GM18858 (cell line): ENCODE results near the gene MYO7A.

Experiments
- ATAC-seq: cut with Tn5 transposase; IDR thresholded peaks from one replicate; pipeline ENCODE4 v1.9.1; 2021; ENCODE audit not compliant: unreplicated experiment

MYO7A gene

DNA sequence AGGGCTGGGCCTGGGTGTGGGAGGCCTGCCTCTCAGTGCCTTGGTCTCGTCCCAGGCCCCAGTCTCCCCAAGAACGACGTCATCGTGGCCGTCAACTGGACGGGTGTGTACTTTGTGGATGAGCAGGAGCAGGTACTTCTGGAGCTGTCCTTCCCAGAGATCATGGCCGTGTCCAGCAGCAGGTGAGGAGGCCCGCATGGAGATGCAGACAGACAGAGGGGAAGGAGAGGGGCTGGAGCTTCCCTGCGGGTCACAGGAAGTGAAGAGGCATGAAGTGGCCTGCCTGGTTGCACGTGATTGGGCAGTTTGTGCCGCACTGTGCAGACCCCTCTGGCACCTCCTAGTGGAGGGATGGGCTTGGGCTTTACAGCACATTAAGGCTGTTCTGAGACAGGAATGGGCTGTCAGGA is 70.4 kb downstream of the MYO7A start:
- no peak for ATAC-seq

DNA sequence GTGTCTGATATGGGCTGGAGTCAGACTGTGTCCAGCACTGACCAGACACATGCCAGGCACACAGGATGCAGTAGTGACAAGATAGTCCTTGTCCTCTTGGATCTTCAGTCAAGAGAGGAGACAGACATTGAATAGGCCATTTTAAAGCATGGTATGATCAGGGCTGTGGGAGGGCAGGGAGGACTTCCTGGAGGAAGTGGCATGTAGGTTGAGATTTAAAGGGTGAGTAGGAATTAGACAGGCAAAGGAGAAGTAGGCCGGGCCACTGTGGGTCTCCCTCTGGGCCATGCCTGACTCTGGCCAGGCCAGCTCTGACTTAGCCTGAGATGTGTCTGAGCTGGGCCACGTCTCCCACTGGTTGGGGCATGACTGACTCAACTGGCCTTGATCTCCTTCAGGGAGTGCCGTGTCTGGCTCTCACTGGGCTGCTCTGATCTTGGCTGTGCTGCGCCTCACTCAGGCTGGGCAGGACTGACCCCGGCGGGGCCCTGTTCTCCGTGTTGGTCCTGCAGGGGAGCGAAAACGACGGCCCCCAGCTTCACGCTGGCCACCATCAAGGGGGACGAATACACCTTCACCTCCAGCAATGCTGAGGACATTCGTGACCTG is 71.2 kb downstream of the MYO7A start:
- ATAC-seq: no peak

DNA sequence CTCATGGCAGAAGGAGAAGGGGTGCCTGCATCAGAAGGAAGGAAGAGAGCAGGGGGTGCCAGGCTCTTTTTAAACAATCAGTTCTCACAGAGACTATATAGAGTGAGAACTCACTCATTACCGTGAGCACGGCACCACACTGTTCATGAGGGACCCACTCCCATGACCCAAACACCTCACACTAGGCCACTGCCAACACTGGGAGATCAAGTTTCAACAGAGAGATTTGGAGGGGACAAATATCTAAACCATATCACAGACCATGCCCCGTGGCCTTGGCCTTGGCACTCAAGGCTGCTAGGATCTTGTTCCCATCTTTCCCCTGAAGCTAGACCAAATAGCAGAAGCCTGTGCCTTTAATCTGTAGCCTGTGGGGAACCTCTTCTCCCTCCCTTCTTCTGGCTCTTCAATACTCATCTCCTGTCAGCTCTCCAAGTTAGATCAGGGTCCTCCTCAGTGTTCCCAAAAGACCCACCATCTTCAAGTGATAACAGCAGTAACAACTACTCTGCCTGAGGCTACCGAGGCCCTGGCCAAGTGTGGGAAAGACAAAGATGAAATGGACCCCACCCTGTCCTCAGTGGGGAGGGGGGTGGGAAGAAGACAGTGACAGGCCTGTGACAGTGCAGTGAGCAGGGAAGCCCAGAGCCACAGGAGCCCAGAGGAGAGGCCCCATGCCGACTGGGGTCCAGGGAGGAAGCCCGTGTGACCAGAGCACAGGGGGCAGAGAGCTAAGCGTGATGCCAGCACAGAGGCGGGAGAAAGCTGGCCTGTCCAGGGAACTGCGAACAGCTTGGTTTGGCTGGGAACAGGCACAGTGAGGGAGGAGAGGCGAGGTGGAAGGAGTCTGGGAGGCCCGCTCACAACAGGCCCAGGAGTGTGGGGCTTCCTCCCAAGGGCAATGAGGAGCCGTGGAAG is 72.6 kb downstream of the MYO7A start:
- no peak for ATAC-seq

DNA sequence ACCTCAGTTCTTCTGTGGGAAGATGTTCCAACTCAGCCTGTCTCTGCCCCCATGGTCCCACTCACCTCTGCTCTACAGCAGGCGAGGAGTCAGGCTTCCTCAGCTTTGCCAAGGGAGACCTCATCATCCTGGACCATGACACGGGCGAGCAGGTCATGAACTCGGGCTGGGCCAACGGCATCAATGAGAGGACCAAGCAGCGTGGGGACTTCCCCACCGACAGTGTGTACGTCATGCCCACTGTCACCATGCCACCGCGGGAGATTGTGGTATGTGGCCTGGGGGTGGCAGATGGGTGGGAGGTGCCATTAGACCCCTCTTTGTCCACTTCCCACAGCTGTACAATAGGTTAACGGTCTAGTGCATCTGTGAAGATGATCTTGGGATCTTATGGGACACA is 73.3 kb downstream of the MYO7A start:
- no peak for ATAC-seq

DNA sequence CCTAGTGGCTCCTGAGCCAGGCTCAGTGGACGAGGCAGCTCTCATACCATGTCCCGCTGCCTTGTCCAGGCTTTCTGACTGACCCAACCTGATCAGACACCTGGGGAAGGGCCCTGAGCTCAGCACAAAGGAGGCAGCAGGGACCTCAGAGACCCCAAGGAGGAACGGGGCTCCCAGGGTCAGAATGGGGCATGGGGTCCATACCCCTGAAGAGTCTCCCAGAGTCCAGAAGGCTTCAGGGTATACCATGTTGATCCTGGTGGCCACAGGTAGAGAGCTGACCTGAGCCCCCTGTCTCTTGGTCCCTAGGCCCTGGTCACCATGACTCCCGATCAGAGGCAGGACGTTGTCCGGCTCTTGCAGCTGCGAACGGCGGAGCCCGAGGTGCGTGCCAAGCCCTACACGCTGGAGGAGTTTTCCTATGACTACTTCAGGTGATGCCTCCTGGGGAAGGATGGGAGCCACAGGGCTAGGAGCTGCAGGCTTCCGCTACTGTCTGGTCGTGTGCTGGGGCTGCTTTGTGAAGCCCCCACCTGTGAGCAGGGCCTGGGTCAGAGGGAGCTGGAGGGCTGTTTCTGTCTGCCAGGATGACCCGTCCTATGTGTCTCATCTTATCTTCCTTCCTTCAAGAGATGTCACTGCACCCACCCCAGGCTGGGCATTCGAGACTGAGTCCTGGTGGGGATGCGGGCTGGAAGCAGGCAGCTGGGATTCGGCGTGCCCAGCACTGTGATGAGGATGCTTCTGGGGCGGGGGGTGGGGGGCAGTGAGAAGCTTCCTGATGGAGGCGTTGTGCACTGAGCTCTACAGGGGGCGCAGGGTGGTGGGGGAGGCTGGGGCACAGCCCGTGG is 74.2 kb downstream of the MYO7A start:
- no peak for ATAC-seq

DNA sequence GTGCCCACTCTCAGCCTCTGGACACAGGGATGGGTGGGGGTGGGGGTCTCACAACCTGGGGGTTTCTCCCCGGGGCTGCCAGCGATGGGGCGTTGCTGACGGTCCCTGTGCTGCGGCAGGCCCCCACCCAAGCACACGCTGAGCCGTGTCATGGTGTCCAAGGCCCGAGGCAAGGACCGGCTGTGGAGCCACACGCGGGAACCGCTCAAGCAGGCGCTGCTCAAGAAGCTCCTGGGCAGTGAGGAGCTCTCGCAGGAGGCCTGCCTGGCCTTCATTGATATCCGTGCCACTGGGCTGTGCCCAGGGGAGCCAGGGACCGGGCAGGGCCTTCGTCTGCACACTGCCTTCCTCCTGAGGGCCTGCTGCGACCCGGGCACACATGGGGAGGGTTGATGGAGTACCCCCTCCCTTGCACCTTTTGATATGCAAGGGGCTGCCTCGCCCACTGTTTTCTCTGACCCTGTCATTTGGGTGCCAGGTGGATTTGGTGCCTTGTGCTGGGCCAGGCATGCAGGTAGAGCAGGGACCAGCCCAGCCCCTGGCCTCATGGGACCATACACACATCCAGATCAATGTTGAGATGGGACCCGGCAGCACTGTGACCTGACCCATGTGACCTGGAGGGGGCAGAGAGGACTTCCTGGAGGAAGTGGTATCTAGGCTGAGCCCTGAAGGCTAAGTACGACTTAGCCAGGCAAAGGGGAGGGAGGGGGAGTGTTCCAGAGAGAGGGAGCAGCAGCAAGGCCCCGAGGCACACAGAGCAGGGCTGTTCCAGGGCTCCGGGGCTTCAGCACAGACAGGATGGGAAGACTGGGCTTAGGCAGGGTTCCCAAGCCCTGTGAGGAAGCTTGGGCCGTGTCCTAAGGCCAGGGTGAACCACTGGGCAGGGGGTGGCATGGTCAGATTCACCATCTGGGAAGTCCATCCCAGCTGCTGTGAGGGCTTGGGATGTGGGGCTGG is 75.2 kb downstream of the MYO7A start:
- ATAC-seq: no peak

DNA sequence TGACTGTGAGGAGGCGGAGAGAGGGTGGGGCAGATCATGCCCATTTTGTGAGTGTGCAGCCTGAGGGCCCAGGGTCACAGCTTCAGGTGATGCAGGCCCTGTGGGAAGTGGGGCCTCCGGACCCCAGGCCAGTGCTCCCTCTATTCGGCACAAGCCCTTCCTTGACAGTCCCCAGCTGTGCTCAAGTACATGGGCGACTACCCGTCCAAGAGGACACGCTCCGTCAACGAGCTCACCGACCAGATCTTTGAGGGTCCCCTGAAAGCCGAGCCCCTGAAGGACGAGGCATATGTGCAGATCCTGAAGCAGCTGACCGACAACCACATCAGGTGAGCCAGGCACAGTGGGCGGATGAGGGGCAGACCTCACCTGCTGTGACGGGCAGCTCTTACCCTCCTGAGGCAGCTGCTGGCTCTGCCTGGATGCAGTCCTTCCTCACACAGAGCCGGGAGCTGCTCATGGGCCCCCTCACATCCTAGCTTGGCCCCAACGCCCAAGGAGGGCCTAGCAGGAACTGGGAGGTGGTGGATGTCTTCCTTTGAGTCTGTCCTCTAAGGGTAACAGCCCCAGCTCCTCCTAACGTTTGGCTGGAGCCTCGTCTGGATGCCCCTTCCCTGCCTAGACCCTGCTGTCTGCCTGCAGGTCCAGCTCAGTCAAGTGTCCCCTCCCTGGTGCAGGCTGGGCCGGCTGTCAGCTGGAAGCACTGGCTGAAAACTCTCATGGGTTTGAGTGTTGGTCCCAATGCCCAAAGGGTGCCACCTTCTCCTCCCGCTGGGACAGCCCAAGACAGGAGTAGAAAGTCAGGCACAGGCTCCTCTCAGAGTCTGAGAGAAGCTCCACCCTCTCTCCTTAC is 76.1 kb downstream of the MYO7A start:
- no peak for ATAC-seq

DNA sequence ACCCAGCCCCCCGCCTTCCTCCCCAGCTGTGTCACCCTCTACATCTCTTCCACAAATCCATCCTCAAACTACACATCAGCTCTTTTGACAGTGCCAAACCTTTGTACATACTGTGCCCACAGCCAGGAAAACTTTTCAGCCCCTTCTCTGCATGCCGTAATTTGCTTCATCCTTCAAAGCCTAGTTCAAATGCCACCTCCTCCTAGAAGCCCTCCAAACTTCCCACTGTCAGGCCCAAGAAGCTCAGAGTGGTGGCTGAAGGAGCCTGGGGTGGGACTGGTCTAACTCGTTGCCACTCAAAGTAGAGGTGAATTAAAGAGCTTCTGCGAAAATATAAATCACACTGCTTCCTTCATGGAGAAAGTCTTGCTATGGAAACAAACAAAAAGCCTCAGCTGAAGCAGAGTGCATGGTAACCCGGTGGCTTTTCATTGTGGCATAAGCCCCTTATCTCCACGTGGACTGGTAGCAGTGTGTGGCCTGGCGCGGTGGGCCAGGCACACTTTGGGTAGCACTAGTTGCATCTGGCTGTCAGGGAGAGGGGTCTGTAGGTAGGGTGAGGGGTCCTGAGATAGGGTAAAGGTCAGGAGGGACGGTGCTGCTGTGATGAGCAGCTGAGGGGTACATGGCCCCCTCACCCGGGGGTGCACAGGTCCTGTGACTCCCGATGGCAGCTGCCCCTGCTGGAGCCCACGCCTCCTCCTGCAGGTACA is 76.9 kb downstream of the MYO7A start:
- no peak for ATAC-seq

DNA sequence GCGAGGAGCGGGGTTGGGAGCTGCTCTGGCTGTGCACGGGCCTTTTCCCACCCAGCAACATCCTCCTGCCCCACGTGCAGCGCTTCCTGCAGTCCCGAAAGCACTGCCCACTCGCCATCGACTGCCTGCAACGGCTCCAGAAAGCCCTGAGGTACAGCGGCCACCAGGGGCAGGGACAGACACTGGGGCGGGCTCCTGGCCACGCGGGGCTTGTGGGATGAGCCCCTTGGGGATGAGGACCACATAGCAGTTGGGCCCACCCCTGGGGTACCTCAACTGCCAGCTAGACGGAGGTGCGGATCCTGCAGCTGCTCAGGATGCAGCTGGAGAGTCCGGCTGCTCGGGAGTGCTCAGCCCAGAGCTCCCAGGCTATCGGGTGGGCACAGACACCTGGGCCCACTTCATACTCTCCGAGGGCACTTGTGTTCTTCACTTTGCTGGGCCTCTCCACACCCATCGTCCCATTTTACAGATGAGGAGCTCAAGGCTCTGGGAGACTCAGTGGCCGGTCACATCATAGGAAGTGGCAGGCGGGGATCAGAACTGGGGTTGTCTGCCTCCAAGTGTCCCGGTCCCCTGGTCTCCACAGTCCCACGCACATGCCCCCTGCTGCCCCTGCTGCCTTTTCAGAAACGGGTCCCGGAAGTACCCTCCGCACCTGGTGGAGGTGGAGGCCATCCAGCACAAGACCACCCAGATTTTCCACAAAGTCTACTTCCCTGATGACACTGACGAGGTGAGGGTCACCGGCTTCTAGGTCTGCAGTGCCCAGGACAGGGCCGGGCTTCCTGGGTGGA is 77.6 kb downstream of the MYO7A start:
- ATAC-seq: no peak

DNA sequence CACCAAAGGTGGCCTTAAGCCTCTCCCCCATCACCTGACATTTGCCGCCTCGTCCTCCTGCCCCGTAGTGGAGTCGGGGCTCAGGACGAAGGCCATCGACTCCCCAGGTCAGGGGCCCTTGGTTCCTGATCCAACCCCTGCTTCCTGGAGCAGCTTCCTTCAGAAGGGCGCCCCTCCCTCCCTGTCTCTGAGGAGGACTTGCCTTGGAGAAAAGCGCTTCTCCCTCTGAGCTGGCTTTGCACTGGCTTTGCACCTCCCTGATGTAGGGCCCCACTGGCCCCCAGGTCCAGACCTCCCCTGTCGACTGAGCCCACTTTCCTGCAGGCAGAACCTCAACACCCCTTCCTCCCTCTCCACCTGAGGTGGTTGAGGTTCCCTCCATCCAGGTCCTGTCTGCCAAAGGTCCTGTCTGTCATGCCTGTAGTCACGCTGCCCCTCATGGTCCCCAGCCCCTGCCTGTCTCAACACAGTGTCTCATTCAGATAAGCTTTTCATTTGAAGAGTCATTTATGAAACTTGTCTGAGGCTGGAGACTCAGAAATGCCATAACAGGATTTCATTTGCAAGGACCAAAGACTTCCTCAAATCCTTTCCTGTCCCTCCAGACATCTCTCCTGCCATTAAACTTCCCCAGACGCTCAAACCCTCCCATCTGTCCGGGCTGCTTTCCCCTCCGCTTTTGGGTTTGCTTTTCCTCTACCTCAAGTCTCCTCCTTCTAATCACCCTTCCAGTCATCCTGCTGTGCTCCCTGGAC is 78.4 kb downstream of the MYO7A start:
- no peak for ATAC-seq

DNA sequence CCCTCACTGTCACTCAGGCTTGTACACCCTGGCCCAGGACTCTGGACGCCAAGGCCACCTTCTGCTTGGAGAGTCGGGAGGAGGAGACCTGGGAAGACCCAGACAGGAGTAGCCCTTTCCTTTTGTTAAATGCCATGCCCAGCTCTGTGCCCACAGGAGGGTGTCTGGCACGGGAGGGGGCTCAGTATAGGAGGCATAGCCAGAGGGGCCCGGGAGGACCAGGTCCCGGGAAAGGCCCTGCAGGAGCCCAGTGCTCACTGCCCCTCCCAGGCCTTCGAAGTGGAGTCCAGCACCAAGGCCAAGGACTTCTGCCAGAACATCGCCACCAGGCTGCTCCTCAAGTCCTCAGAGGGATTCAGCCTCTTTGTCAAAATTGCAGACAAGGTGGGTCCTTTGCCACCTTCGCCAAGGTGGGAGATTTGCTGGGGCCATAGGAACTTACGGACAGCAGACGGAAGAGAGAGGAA is 79.0 kb downstream of the MYO7A start:
- ATAC-seq: no peak

DNA sequence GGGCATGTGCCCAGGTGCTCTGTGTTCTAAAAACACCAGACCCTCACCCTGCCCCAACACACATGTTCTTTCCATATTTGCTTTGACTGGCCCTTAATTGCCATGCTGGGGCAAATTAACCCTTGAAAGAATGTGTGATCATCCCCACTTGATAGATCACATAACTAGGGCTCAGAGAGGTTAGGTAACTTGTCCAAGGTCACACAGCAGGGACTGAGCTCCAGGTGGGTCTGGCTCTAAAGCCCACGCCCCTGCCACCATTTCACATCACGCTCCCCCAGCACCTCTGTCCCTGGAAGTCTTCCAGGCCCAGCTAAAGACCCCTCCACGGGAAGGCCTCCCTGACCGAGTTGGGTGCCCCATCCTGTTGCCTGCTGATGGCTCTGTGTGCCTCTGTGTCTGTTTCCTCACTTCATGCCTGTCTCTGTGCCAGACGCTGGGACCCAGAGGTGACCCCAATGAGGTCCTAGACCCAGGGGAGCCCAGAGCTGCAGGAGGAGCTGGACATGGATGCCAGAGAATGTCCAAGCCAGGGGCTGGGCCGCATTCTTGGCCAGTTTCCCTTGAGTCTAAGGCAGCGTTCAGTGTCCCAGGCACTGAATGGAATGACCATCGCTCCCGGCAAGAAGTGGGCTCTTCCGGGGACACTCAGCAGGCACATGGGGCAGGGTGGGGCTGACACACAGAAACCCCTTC is 79.7 kb downstream of the MYO7A start:
- ATAC-seq: no peak

DNA sequence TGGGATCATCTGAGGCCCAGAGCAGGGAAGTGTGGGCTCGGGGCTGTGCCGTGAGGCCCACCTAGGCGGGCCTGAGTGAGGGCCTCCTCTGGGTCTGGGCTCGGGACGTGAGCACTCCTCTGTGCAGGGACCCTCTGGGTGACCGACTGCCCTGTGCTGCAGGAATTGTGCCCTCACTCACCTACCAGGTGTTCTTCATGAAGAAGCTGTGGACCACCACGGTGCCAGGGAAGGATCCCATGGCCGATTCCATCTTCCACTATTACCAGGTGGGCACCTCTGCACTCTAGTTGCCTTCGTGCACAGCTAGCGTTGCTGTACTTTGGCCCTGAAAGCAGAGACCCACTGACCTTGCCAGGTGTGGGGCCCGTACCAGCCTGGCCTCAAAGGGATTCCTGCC is 80.5 kb downstream of the MYO7A start:
- ATAC-seq: no peak

DNA sequence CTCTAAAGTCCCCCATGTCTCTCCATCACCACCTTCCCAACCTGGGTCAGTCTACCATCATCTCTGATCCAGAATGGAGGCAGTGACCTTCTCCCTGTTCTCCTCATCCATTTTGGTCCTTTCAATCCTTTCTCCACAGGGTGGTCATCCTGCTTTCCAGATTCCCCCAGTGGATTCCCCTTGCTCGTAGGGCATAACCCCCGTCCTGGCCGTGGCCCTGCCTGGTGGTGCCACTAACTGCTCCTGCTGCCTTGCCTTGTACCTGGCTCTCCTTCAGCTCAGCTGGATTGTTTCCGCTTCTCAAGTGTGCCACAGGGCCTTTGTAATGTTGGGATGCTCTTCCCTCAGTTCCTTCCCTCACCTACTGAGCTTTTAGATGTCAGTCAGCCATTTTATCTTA is 81.6 kb downstream of the MYO7A start:
- no peak for ATAC-seq

DNA sequence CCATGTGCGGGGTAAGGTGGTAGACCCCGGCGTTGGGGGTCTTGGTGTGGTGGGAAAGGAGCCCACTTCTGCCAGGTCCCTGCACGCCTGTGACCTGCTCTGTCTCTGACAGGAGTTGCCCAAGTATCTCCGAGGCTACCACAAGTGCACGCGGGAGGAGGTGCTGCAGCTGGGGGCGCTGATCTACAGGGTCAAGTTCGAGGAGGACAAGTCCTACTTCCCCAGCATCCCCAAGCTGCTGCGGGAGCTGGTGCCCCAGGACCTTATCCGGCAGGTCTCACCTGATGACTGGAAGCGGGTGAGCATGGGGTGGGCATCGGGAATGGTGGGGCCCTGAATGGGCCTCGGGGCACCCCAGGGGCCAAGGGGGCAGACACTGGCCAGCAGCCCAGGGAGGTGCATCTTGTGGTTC is 83.0 kb downstream of the MYO7A start:
- ATAC-seq: no peak

DNA sequence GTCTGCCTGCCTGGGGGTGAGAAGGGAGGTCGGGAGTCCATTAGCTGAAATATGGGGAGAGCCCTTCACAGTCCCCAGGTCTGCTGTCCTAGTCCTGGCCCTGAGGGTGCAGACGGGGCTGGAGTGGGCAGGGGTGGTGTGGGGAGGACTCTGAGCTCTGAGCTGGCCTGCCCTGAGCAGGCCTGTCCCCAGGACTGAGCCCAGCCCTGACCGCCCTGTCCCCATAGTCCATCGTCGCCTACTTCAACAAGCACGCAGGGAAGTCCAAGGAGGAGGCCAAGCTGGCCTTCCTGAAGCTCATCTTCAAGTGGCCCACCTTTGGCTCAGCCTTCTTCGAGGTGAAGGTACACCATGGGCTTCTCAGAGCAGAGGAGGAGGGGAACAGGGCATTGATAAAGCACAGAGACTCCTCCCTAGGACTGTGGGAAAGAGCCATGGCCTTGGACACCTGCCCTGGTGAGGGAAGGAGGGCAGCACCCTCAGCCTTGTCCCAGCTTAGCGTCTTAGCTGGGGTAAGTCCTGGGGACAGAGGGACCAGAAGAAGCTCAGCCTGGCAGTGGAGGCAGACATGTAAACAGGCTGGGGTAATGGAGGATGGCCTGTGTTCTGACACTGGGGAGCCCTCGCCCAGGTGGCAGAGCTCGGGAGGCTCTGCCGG is 83.7 kb downstream of the MYO7A start:
- ATAC-seq: no peak
